Esophagus muscularis mucosa (tissue), 4 donors: ENCODE measurements around the gene COL16A1. TPM values are rescaled to one million over a fixed set of nuclear protein-coding genes. Genes with fewer than 3 reads are reported as not detected.

Experiments
- DNase-seq: peaks from one replicate; pipeline ENCODE4 v3.0.0-alpha.2; 2017; ENCODE audit errors: extremely low spot score
- H3K27ac ChIP-seq, 4 donors: fragments of 200-600 bp; sonication (generic); replicated peaks in 1 of 4; 1 replicate in 3 of 4; 2 replicates in 1 of 4; pipeline ENCODE4 v1.5.1; 2016 to 2019; ENCODE audit warnings: mild to moderate bottlenecking in 1 of 4
- H3K27me3 ChIP-seq, 4 donors: fragments of 200-600 bp; sonication (generic); one replicate each; pipeline versions ENCODE4 v1.5.1 to v1.6.0; 2016 to 2019
- H3K36me3 ChIP-seq, 4 donors: fragments of 200-600 bp; sonication (generic); one replicate each; pipeline ENCODE4 v1.5.1; 2016 to 2019
- H3K4me1 ChIP-seq, 4 donors: fragments of 200-600 bp; sonication (generic); one replicate each; pipeline ENCODE4 v1.5.1; 2016 to 2019
- H3K4me3 ChIP-seq, 4 donors: fragments of 200-600 bp; sonication (generic); 1 replicate in 2 of 4; 2 replicates in 2 of 4; pipeline ENCODE4 v1.5.1; 2016 to 2019; ENCODE audit warnings: mild to moderate bottlenecking in 4 of 4, moderate library complexity in 1 of 4
- H3K9me3 ChIP-seq, 4 donors: fragments of 200-600 bp; sonication (generic); 1 replicate in 3 of 4; 2 replicates in 1 of 4; pipeline ENCODE4 v1.5.1; 2016 to 2019
- CTCF ChIP-seq, 3 experiments: fragments of 200-600 bp in 2 of 3; fragments of 450-650 bp in 1 of 3; sonication (generic) in 2 of 3; IDR thresholded peaks; one replicate each; pipeline ENCODE4 v1.5.1; 2017 to 2019; ENCODE audit warnings: antibody characterized with exemption in 3 of 3, mild to moderate bottlenecking in 2 of 3, moderate library complexity in 1 of 3
- EP300 ChIP-seq: sonication (generic); formaldehyde crosslinking; IDR thresholded peaks from one replicate; pipeline ENCODE4 v1.6.1; 2017; ENCODE audit warnings: antibody characterized with exemption
- POLR2A ChIP-seq: fragments of 450-650 bp; IDR thresholded peaks from one replicate; pipeline ENCODE4 v1.6.1; 2017; ENCODE audit warnings: antibody characterized with exemption, moderate library complexity, mild to moderate bottlenecking, low read depth
- POLR2AphosphoS5 ChIP-seq, 2 donors: sonication (generic); formaldehyde crosslinking; IDR thresholded peaks; one replicate each; pipeline ENCODE4 v1.6.1; 2017; ENCODE audit warnings: antibody characterized with exemption in 2 of 2
- WGBS: methylation state at CpG from one replicate; pipeline ENCODE4 v1.1.5; 2018; 5-methylcytosine and 5-hydroxymethylcytosine counted together
- intact Hi-C: fragments of 100-400 bp; cut with DNase I; formaldehyde crosslinking; loops from one replicate; pipeline ENCODE4 v1.15.1; 2023
- total RNA-seq, 4 donors: library from RNA; depleted of rRNA; stranded (reverse); fragments of >200 nt; gene quantifications; one replicate each; pipeline versions ENCODE4 v1.1.0 to v1.2.1, GENCODE V29; 2016

Gene COL16A1
- 10 to 100 TPM; 35.1 to 62.7 (median 47.6) TPM for total RNA-seq

GRCh38 chr1:31703431-31704270 is at the start of gene COL16A1:
COL16A1 (minus strand) TSS chr1:31704017; CDS start chr1:31702193, 1,824 bp downstream.
- Histone ChIP-seq H3K4me3 (peak within 1 kb of the TSS; percentile 52 to 59 (median 54)), H3K36me3 (peaks cover 0 to 7% (median 0%) of the 10 kb centered on the region in 4 donors), H3K9me3 (no peaks in the 10 kb centered on the region), H3K27me3 (no peaks in the 10 kb centered on the region), H3K27ac (peak within 1 kb of the TSS; percentile 81 to 87 (median 84)), H3K4me1 (peaks cover 47 to 82% (median 71%) of the 10 kb centered on the region in 4 donors)
- intact Hi-C loops: loop anchor here (10.0 kb wide), 1 partner anchor 139 kb away; no protein-coding TSS in a partner anchor
- WGBS: 20% methylated on average over 23 of the region's 40 CpGs
- no peak for DNase-seq
- TF ChIP-seq EP300 (no peak), POLR2AphosphoS5 (IDR thresholded peaks at IDR 0.05) (peak; percentile 82 to 85)

GRCh38 chr1:31752952-31753475 is 49.2 kb upstream of the COL16A1 start:
- no peaks in the 10 kb centered on the region for H3K36me3 ChIP-seq
- H3K9me3 ChIP-seq: no peaks in the 10 kb centered on the region
- DNase-seq: no peak
- 82% methylated on average over 12 of the region's 12 CpGs for WGBS
- no peak overlapping the region for H3K27ac ChIP-seq
- no peaks in the 10 kb centered on the region for H3K27me3 ChIP-seq
- intact Hi-C loops: no loop called here
- H3K4me3 ChIP-seq: no peak overlapping the region
- H3K4me1 ChIP-seq: peaks cover 10 to 47% (median 17%) of the 10 kb centered on the region in 4 donors
- TF ChIP-seq EP300 (no peak), CTCF (IDR thresholded peaks at IDR 0.05) (no peak), POLR2AphosphoS5 (IDR thresholded peaks at IDR 0.05) (no peak), POLR2A (no peak)

- Histone ChIP-seq H3K36me3 (no peaks in the 10 kb centered on the region), H3K4me1 (peaks cover 10 to 47% (median 17%) of the 10 kb centered on the region in 4 donors), H3K27ac (no peak overlapping the region), H3K27me3 (no peaks in the 10 kb centered on the region), H3K9me3 (no peaks in the 10 kb centered on the region), H3K4me3 (no peak overlapping the region)
- intact Hi-C loops: no loop called here
- WGBS: 81% methylated on average over 5 of the region's 7 CpGs
- TF ChIP-seq EP300 (no peak), POLR2AphosphoS5 (IDR thresholded peaks at IDR 0.05) (no peak), POLR2A (no peak)
- no peak for DNase-seq
Observed at GRCh38 chr1:31752258-31752657, 48.4 kb upstream of the COL16A1 start.

GRCh38 chr1:31751822-31752241 is 48.0 kb upstream of the COL16A1 start:
- Histone ChIP-seq H3K4me1 (peaks cover 10 to 47% (median 18%) of the 10 kb centered on the region in 4 donors), H3K4me3 (no peak overlapping the region), H3K27me3 (no peaks in the 10 kb centered on the region), H3K9me3 (no peaks in the 10 kb centered on the region), H3K27ac (no peak overlapping the region), H3K36me3 (no peaks in the 10 kb centered on the region)
- TF ChIP-seq POLR2A: no peak
- no peak for TF ChIP-seq POLR2AphosphoS5 (IDR thresholded peaks at IDR 0.05)
- TF ChIP-seq EP300: no peak
- no peak for TF ChIP-seq CTCF (IDR thresholded peaks at IDR 0.05)
- 83% methylated on average over 5 of the region's 5 CpGs for WGBS
- intact Hi-C loops: no loop called here
- no peak for DNase-seq

GRCh38 chr1:31750858-31751510 is 47.2 kb upstream of the COL16A1 start:
- Histone ChIP-seq H3K4me3 (no peak overlapping the region), H3K9me3 (no peaks in the 10 kb centered on the region), H3K36me3 (no peaks in the 10 kb centered on the region), H3K27me3 (no peaks in the 10 kb centered on the region), H3K4me1 (peaks cover 15 to 48% (median 23%) of the 10 kb centered on the region in 4 donors), H3K27ac (no peak overlapping the region)
- TF ChIP-seq CTCF (IDR thresholded peaks at IDR 0.05): no peak
- TF ChIP-seq POLR2A: no peak
- TF ChIP-seq EP300: no peak
- TF ChIP-seq POLR2AphosphoS5 (IDR thresholded peaks at IDR 0.05): no peak
- WGBS: 63% methylated on average over 11 of the region's 11 CpGs
- intact Hi-C loops: no loop called here
- DNase-seq: no peak
